ENCODE results near the gene RPLP2.

- TF ChIP-seq CTCF (IDR thresholded peaks at IDR 0.05) (no peak), EZH2 (IDR thresholded peaks at IDR 0.05; ENCODE audit: borderline replicate concordance, insufficient read depth, low read depth, low read length, poor library complexity, severe bottlenecking) (no peak)
Measured at GRCh38 chr11:831961-832528, 22.3 kb downstream of the RPLP2 start.
